K562 (cell line): Measurements from ENCODE around the gene TRIM47. TPM values are rescaled to one million over a fixed set of nuclear protein-coding genes. Genes with fewer than 3 reads are reported as not detected.
A peak's percentile ranks its signal among the peaks of the same experiment; 100 is the strongest.

Experiments
- CBFB ChIP-seq: sonication (generic); formaldehyde crosslinking; IDR thresholded peaks from 2 replicates; pipeline ENCODE4 v1.4.0; 2020; ENCODE audit warnings: mild to moderate bottlenecking, missing genetic modification reagents
- CBX3 ChIP-seq, 2 experiments: IDR thresholded peaks; 1 replicate in 1 of 2; 2 replicates in 1 of 2; pipeline ENCODE4 v1.6.1; 2012; ENCODE audit warnings: inconsistent platforms in 2 of 2, low read length in 2 of 2, borderline replicate concordance in 1 of 2, control low read depth in 1 of 2
- E2F8 ChIP-seq: fragments of 450-650 bp; IDR thresholded peaks from 2 replicates; pipeline ENCODE4 v1.7.1; 2018; ENCODE audit warnings: mild to moderate bottlenecking, low read depth; ENCODE audit not compliant: partially characterized antibody
- EHMT2 ChIP-seq: fragments of 450-650 bp; IDR thresholded peaks from 2 replicates; pipeline ENCODE4 v1.6.1; 2018; ENCODE audit warnings: antibody characterized with exemption
- GABPB1 ChIP-seq: sonication (generic); formaldehyde crosslinking; IDR thresholded peaks from 2 replicates; pipeline ENCODE4 v1.8.0; 2022; ENCODE audit warnings: mild to moderate bottlenecking, missing genetic modification reagents
- ZBTB1 ChIP-seq: sonication (generic); formaldehyde crosslinking; IDR thresholded peaks from 2 replicates; pipeline ENCODE4 v1.8.1; 2023; ENCODE audit warnings: missing genetic modification reagents, low read depth, mild to moderate bottlenecking, borderline replicate concordance
- ZBTB33 ChIP-seq: sonication (generic); formaldehyde crosslinking; IDR thresholded peaks from 2 replicates; pipeline ENCODE4 v1.8.1; 2023; ENCODE audit warnings: mild to moderate bottlenecking, missing genetic modification reagents
- polyA plus RNA-seq, 8 experiments: library from polyadenylated mRNA; depleted of rRNA in 4 of 8; stranded (reverse) in 5 of 8; unstranded in 3 of 8; fragments of >200 nt; fragmentation: Nextera tagmentation in 2 of 8; fragmentation: Illumina TruSeq in 1 of 8; extraction: Ambion mirVana in 2 of 8; extraction: Trizol in 1 of 8; gene quantifications; 2 replicates each; pipeline versions ENCODE4 v1.2.1 to v1.2.3, GENCODE V29; 2011 to 2014; ENCODE audit warnings: inconsistent platforms in 1 of 8, missing spikeins in 1 of 8
- total RNA-seq, 7 experiments: library from RNA; depleted of rRNA in 6 of 7; stranded (reverse); fragments of >200 nt in 6 of 7; fragmentation: Illumina TruSeq in 2 of 7; extraction: Trizol in 2 of 7; gene quantifications; 2 replicates each; pipeline versions ENCODE4 v1.2.1 to v1.2.3, GENCODE V29; 2011 to 2021; ENCODE audit warnings: low replicate concordance in 1 of 7
- TF ChIP-seq, protein P1 (sequence below): sonication (generic); formaldehyde crosslinking; IDR thresholded peaks from 2 replicates; pipeline ENCODE4 v1.9.0; 2022; ENCODE audit warnings: mild to moderate bottlenecking, missing genetic modification reagents

TRIM47 gene
- total and polyA plus RNA-seq, 9 of the 15 experiments (the other 6 are each of a cell fraction or from before 2014, with no cell fraction given) = 0.56 to 6.1 (median 3.2) TPM

- TF ChIP-seq CBX3 (IDR thresholded peaks at IDR 0.05; ENCODE audit: borderline replicate concordance in 1 of 2, low read length in 2 of 2) = 0 out of 3 replicates have a peak, but pooled peaks of 1 of the 2 experiments have one; percentile 20
- TF ChIP-seq, protein P1, sequence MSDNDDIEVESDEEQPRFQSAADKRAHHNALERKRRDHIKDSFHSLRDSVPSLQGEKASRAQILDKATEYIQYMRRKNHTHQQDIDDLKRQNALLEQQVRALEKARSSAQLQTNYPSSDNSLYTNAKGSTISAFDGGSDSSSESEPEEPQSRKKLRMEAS (CRISPR knock-in tag) = peak; percentile 27; the same call in 1 of the 2 replicates
- TF ChIP-seq CBFB (CRISPR knock-in tag) = peak; percentile 36; the same call in 1 of the 2 replicates
- TF ChIP-seq ZBTB1 (CRISPR knock-in tag) = 0 out of 2 replicates have a peak, but pooled peaks have one; percentile 46
- 0 out of 2 replicates have a peak, but pooled peaks have one; percentile 9 for TF ChIP-seq ZBTB33 (CRISPR knock-in tag)
- 0 out of 2 replicates have a peak, but pooled peaks have one; percentile 17 for TF ChIP-seq GABPB1 (CRISPR knock-in tag)
- no peak for TF ChIP-seq EHMT2
- no peak for TF ChIP-seq E2F8
Observed at GRCh38 chr17:75842963-75843576, 35.3 kb downstream of the TRIM47 start (continued).
